Vagina (tissue), 2 donors: Measurements from ENCODE around the gene INS. TPM values are rescaled to one million over a fixed set of nuclear protein-coding genes. Genes with fewer than 3 reads are reported as not detected.
A peak's percentile ranks its signal among the peaks of the same experiment; 100 is the strongest.

ENCODE experiments used
- DNase-seq, 2 donors: peaks; one replicate each; pipeline ENCODE4 v3.0.0-alpha.2; 2017; ENCODE audit errors: extremely low spot score in 2 of 2
- H3K27ac ChIP-seq: fragments of 200-600 bp; sonication (generic); one replicate; pipeline ENCODE4 v1.5.1; 2019
- H3K27me3 ChIP-seq: fragments of 200-600 bp; sonication (generic); one replicate; pipeline ENCODE4 v1.5.1; 2019
- H3K36me3 ChIP-seq, 2 donors: fragments of 200-600 bp; sonication (generic); one replicate each; pipeline ENCODE4 v1.5.1; 2017 to 2019
- H3K4me1 ChIP-seq: fragments of 200-600 bp; sonication (generic); one replicate; pipeline ENCODE4 v1.5.1; 2019
- H3K4me3 ChIP-seq, 2 donors: fragments of 200-600 bp; sonication (generic); 1 replicate in 1 of 2; 2 replicates in 1 of 2; pipeline ENCODE4 v1.5.1; 2016 to 2019
- H3K9me3 ChIP-seq: fragments of 200-600 bp; sonication (generic); one replicate; pipeline ENCODE4 v1.5.1; 2019
- POLR2A ChIP-seq, 2 donors: fragments of 450-650 bp; IDR thresholded peaks; one replicate each; pipeline ENCODE4 v1.6.1; 2017; ENCODE audit warnings: antibody characterized with exemption in 2 of 2, mild to moderate bottlenecking in 2 of 2, moderate library complexity in 2 of 2
- POLR2AphosphoS5 ChIP-seq, 2 donors: sonication (generic); formaldehyde crosslinking; IDR thresholded peaks; one replicate each; pipeline ENCODE4 v1.9.0; 2017; ENCODE audit warnings: antibody characterized with exemption in 2 of 2, mild to moderate bottlenecking in 2 of 2, low read depth in 1 of 2; ENCODE audit not compliant: insufficient read depth in 1 of 2
- intact Hi-C: fragments of 100-400 bp; cut with DNase I; formaldehyde crosslinking; loops from one replicate; pipeline ENCODE4 v1.15.1; 2023
- total RNA-seq: library from RNA; depleted of rRNA; stranded (reverse); fragments of >200 nt; gene quantifications from one replicate; pipeline ENCODE4 v1.2.3, GENCODE V29; 2016
- TF ChIP-seq, protein P1 (sequence below), 3 experiments: fragments of 450-650 bp in 2 of 3; fragments of 200-600 bp in 1 of 3; sonication (generic) in 1 of 3; IDR thresholded peaks; one replicate each; pipeline ENCODE4 v1.5.1; 2017 to 2019; ENCODE audit warnings: antibody characterized with exemption in 3 of 3, mild to moderate bottlenecking in 2 of 3, moderate library complexity in 2 of 3

INS gene
- total RNA-seq, 1 donor from 2014 or later: not detected

DNA sequence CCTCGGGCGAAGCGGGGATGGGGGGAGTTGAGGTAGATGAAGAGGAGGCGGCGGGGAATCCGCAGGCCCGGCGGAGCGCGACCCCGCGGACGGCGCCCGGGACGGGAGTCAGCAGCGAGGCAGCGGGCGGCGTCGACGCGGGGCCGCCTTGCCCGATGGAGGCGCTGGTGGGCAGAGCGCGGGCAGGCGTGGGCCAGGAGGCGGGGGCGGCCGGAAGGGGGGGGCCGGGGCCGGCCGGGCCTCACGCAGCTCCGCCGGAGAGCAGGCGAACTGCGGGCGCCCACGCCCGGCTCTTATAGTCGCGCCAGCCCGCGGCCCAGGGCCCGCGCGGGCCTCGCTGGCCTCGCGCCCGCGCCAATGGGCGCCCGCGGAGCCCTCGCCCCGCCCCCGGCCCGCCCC lies 21.9 kb downstream of the INS start, which contains the start of gene IGF2:
TSS of gene IGF2 (minus strand) at position 267 of the 399 bp plus-strand sequence. CDS start 3,866 bp downstream, outside the sequence.
- intact Hi-C loops: no loop called here
- no peak within 1 kb of the TSS for H3K27ac ChIP-seq
- no peaks in the 10 kb centered on the region for H3K9me3 ChIP-seq
- peak within 1 kb of the TSS; percentile 34 to 51 for H3K4me3 ChIP-seq
- peaks cover 21% of the 10 kb centered on the region for H3K4me1 ChIP-seq
- TF ChIP-seq, protein P1, sequence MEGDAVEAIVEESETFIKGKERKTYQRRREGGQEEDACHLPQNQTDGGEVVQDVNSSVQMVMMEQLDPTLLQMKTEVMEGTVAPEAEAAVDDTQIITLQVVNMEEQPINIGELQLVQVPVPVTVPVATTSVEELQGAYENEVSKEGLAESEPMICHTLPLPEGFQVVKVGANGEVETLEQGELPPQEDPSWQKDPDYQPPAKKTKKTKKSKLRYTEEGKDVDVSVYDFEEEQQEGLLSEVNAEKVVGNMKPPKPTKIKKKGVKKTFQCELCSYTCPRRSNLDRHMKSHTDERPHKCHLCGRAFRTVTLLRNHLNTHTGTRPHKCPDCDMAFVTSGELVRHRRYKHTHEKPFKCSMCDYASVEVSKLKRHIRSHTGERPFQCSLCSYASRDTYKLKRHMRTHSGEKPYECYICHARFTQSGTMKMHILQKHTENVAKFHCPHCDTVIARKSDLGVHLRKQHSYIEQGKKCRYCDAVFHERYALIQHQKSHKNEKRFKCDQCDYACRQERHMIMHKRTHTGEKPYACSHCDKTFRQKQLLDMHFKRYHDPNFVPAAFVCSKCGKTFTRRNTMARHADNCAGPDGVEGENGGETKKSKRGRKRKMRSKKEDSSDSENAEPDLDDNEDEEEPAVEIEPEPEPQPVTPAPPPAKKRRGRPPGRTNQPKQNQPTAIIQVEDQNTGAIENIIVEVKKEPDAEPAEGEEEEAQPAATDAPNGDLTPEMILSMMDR (IDR thresholded peaks at IDR 0.05): no peak
- TF ChIP-seq POLR2A (IDR thresholded peaks at IDR 0.05) (no peak), POLR2AphosphoS5 (IDR thresholded peaks at IDR 0.05; ENCODE audit: insufficient read depth in 1 of 2, low read depth in 1 of 2) (no peak)
- H3K36me3 ChIP-seq: no peaks in the 10 kb centered on the region
- DNase-seq: no peak
- peaks cover 15% of the 10 kb centered on the region for H3K27me3 ChIP-seq

DNA sequence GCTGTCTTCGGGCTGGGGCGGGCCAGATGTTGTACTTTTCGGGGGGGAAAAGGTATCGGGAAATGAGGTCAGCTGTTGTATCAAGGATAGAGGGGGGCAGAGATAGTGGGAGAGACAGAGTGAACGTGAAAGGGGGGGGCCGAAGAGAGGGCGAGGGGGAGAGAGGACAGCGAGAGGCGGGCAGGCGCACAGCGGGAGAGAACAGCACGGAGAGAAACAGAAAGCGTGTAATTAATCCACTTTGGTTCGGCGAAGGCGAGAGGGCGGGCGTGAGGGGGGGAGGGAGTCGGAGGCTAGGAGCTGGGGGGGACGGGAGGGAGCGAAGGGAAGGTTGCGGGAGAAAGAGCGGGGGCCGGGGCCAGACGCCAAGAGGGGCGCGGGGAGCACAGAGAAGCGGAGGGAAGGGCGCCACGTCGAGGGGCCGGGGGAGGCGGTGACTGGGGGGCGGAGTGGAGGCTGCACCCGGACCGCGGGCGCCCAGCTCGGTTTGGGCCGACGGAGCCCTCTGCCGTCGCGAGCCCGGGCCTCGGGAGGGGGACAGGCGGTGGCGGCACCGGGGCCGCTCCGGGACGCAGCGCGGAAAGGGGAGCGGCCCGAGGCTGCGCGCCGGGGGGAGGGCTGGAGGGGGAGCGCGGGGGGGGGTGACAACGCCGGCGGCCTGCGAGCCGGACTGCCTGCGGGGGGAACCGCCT lies 22.4 kb downstream of the INS start:
- Histone ChIP-seq H3K27ac (no peak overlapping the region), H3K9me3 (no peaks in the 10 kb centered on the region), H3K36me3 (no peaks in the 10 kb centered on the region), H3K4me3 (peak overlapping the region; percentile 34 to 51), H3K4me1 (peaks cover 17% of the 10 kb centered on the region), H3K27me3 (peaks cover 12% of the 10 kb centered on the region)
- DNase-seq: no peak
- intact Hi-C loops: no loop called here
- TF ChIP-seq, protein P1 (IDR thresholded peaks at IDR 0.05): no peak
- TF ChIP-seq POLR2AphosphoS5 (IDR thresholded peaks at IDR 0.05; ENCODE audit: insufficient read depth in 1 of 2, low read depth in 1 of 2) (no peak), POLR2A (IDR thresholded peaks at IDR 0.05) (no peak)

- Histone ChIP-seq H3K4me1 (peaks cover 17% of the 10 kb centered on the region), H3K27ac (no peak overlapping the region), H3K27me3 (peaks cover 12% of the 10 kb centered on the region), H3K36me3 (no peaks in the 10 kb centered on the region), H3K4me3 (peak overlapping the region; percentile 34 to 51), H3K9me3 (no peaks in the 10 kb centered on the region)
- no peak for DNase-seq
- intact Hi-C loops: no loop called here
- no peak for TF ChIP-seq POLR2AphosphoS5 (IDR thresholded peaks at IDR 0.05; ENCODE audit: insufficient read depth in 1 of 2, low read depth in 1 of 2)
- no peak for TF ChIP-seq POLR2A (IDR thresholded peaks at IDR 0.05)
- TF ChIP-seq, protein P1 (IDR thresholded peaks at IDR 0.05): no peak
Observed at GRCh38 chr11:2138068-2138430, 23.0 kb downstream of the INS start.

DNA sequence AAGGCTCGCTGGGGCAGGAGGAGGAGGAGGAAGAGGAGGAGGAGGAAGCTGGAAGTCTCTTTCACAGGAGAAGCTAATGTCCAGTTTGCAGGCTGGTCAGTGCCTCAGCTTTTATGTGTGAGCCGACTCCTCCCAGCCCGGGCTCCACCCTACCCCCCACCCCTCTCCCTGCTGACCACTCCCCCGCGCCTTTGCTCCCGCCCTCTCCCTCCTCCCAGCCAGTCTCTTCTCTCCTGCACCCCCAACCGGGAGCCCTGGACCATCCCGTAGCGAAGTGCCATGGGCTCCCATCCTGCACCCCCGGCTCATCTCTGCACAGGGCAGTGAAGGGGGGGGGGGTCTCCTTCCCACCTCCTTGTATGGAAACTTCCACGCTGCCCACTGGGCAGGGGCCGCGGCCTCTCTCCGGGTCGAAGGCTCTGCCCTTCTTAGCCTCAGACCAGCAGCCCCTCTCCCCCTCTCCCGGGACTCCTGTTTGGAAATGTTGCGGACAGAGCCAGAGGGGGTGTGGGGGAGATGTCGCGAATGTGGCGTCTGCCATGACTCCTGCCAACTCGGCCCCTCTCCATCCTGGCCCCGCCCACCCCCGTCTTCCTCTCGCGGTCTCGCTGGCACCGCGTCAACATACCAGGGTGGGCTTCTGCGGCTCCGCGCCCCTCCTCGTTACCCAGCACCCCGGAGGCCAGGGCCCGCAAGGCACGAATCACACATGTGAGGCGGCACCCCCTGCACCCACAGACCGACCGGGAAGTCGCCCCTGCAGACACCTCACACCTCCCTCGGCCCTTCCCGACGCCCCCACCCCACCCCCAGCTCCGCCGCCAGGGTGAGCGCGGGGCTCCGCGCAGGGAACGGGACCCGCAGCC lies 23.6 kb downstream of the INS start:
- peaks cover 17% of the 10 kb centered on the region for H3K4me1 ChIP-seq
- H3K9me3 ChIP-seq: no peaks in the 10 kb centered on the region
- no peak overlapping the region for H3K27ac ChIP-seq
- H3K27me3 ChIP-seq: peaks cover 12% of the 10 kb centered on the region
- no peaks in the 10 kb centered on the region for H3K36me3 ChIP-seq
- peak overlapping the region; percentile 34 to 51 for H3K4me3 ChIP-seq
- intact Hi-C loops: no loop called here
- TF ChIP-seq, protein P1 (IDR thresholded peaks at IDR 0.05): no peak
- TF ChIP-seq POLR2AphosphoS5 (IDR thresholded peaks at IDR 0.05; ENCODE audit: insufficient read depth in 1 of 2, low read depth in 1 of 2): peak in 1 of 2 donors; percentile 33
- TF ChIP-seq POLR2A (IDR thresholded peaks at IDR 0.05): no peak
- no peak for DNase-seq

GRCh38 chr11:2136952-2137201 lies 24.1 kb downstream of the INS start:
- H3K9me3 ChIP-seq: no peaks in the 10 kb centered on the region
- no peak overlapping the region for H3K27ac ChIP-seq
- H3K36me3 ChIP-seq: no peaks in the 10 kb centered on the region
- DNase-seq: no peak
- TF ChIP-seq, protein P1 (IDR thresholded peaks at IDR 0.05): no peak
- no peak for TF ChIP-seq POLR2A (IDR thresholded peaks at IDR 0.05)
- no peak for TF ChIP-seq POLR2AphosphoS5 (IDR thresholded peaks at IDR 0.05; ENCODE audit: insufficient read depth in 1 of 2, low read depth in 1 of 2)
- intact Hi-C loops: no loop called here
- H3K4me1 ChIP-seq: peaks cover 17% of the 10 kb centered on the region
- H3K4me3 ChIP-seq: peak overlapping the region in 1 of 2 donors; percentile 51
- peaks cover 12% of the 10 kb centered on the region for H3K27me3 ChIP-seq
